Measurements from ENCODE around the gene FANCC.
"Not testable (repeated sequence)": the region's sequence is repeated elsewhere in the genome, so short reads cannot be mapped to it uniquely, and the experiment has no call there.

GRCh38 chr9:95329061-95329460, 11.6 kb upstream of the FANCC start:
- not testable (repeated sequence) for TF ChIP-seq POLR2A (IDR thresholded peaks at IDR 0.05); CTCF (IDR thresholded peaks at IDR 0.05 in 8 of 11, conservative IDR thresholded peaks at IDR 0.05 in 3 of 11)

All from spleen (tissue), 7 donors.